Parathyroid adenoma (tissue), 2 donors: ENCODE measurements around the gene PIERCE2.
"Not testable (repeated sequence)": the region's sequence is repeated elsewhere in the genome, so short reads cannot be mapped to it uniquely, and the experiment has no call there.

Experiments
- H2AFZ ChIP-seq: fragments of 300-600 bp; sonication (generic); one replicate; pipeline ENCODE4 v1.7.0; 2017; ENCODE audit warnings: antibody characterized with exemption, mild to moderate bottlenecking
- H3K27ac ChIP-seq: fragments of 300-600 bp; sonication (generic); one replicate; pipeline ENCODE4 v1.7.0; 2017
- H3K27me3 ChIP-seq: fragments of 300-600 bp; sonication (generic); one replicate; pipeline ENCODE4 v1.7.0; 2017; ENCODE audit warnings: low read length; ENCODE audit not compliant: control insufficient read depth, insufficient read depth
- H3K36me3 ChIP-seq: fragments of 300-600 bp; sonication (generic); one replicate; pipeline ENCODE4 v1.7.0; 2017; ENCODE audit warnings: low read length; ENCODE audit not compliant: control insufficient read depth, insufficient read depth
- H3K4me1 ChIP-seq: fragments of 300-600 bp; sonication (generic); one replicate; pipeline ENCODE4 v1.7.0; 2017; ENCODE audit warnings: control low read depth
- H3K4me2 ChIP-seq: fragments of 300-600 bp; sonication (generic); one replicate; pipeline ENCODE4 v1.7.0; 2017; ENCODE audit warnings: low read length
- H3K4me3 ChIP-seq: fragments of 300-600 bp; sonication (generic); one replicate; pipeline ENCODE4 v1.7.0; 2017; ENCODE audit warnings: low read depth, low read length
- H3K79me2 ChIP-seq: fragments of 300-600 bp; sonication (generic); one replicate; pipeline ENCODE4 v1.7.0; 2017; ENCODE audit warnings: control low read depth
- H3K9ac ChIP-seq: fragments of 300-600 bp; sonication (generic); one replicate; pipeline ENCODE4 v1.7.0; 2017; ENCODE audit warnings: mild to moderate bottlenecking
- H3K9me3 ChIP-seq: fragments of 300-600 bp; sonication (generic); one replicate; pipeline ENCODE4 v1.7.0; 2017; ENCODE audit warnings: low read length; ENCODE audit not compliant: control insufficient read depth
- CTCF ChIP-seq: fragments of 300-600 bp; sonication (generic); IDR thresholded peaks from one replicate; pipeline ENCODE4 v1.7.0; 2017; ENCODE audit warnings: antibody characterized with exemption, mild to moderate bottlenecking
- donor health status: primary hyperparathyroidism.

PIERCE2 gene

GRCh38 chr15:55401786-55402246, 6.5 kb upstream of the PIERCE2 start:
- H3K36me3 ChIP-seq, result no peaks in the 10 kb centered on the region
- H3K4me2 ChIP-seq, result no peak overlapping the region
- H3K27me3 ChIP-seq, result no peaks in the 10 kb centered on the region
- H3K79me2 ChIP-seq, result peaks cover 20% of the 10 kb centered on the region
- no peak overlapping the region for H3K4me3 ChIP-seq
- no peaks in the 10 kb centered on the region for H3K9me3 ChIP-seq
- H3K27ac ChIP-seq, result no peak overlapping the region
- TF ChIP-seq CTCF, result no peak
- no peak overlapping the region for H3K9ac ChIP-seq
- H3K4me1 ChIP-seq, result no peaks in the 10 kb centered on the region
- no peak overlapping the region for H2AFZ ChIP-seq

GRCh38 chr15:55402707-55403106, 5.6 kb upstream of the PIERCE2 start:
- H3K4me3 ChIP-seq, result no peak overlapping the region
- no peak overlapping the region for H2AFZ ChIP-seq
- no peak overlapping the region for H3K9ac ChIP-seq
- no peaks in the 10 kb centered on the region for H3K9me3 ChIP-seq
- no peak for TF ChIP-seq CTCF
- H3K4me2 ChIP-seq, result no peak overlapping the region
- no peaks in the 10 kb centered on the region for H3K36me3 ChIP-seq
- H3K27me3 ChIP-seq, result no peaks in the 10 kb centered on the region
- no peak overlapping the region for H3K27ac ChIP-seq
- peaks cover 22% of the 10 kb centered on the region for H3K79me2 ChIP-seq
- no peaks in the 10 kb centered on the region for H3K4me1 ChIP-seq

- no peak overlapping the region for H3K27ac ChIP-seq
- TF ChIP-seq CTCF, result no peak
- H3K4me3 ChIP-seq, result no peak overlapping the region
- peaks cover 19% of the 10 kb centered on the region for H3K79me2 ChIP-seq
- H2AFZ ChIP-seq, result no peak overlapping the region
- H3K27me3 ChIP-seq, result no peaks in the 10 kb centered on the region
- H3K4me1 ChIP-seq, result no peaks in the 10 kb centered on the region
- H3K4me2 ChIP-seq, result no peak overlapping the region
- no peak overlapping the region for H3K9ac ChIP-seq
- no peaks in the 10 kb centered on the region for H3K9me3 ChIP-seq
- H3K36me3 ChIP-seq, result no peaks in the 10 kb centered on the region
Observed at GRCh38 chr15:55403531-55403930, 4.8 kb upstream of the PIERCE2 start.

GRCh38 chr15:55407498-55408011, 740 bp upstream of the PIERCE2 start:
- Histone ChIP-seq H3K4me3 (peak overlapping the region; percentile 87), H3K9me3 (no peaks in the 10 kb centered on the region), H3K27me3 (no peaks in the 10 kb centered on the region), H3K4me2 (peak overlapping the region; percentile 96), H3K79me2 (peaks cover 8% of the 10 kb centered on the region), H3K4me1 (no peaks in the 10 kb centered on the region), H3K9ac (peak overlapping the region; percentile 14), H2AFZ (peak overlapping the region; percentile 91), H3K27ac (peak overlapping the region; percentile 82), H3K36me3 (no peaks in the 10 kb centered on the region)
- no peak for TF ChIP-seq CTCF

- Histone ChIP-seq H3K27ac (peak overlapping the region; percentile 63), H3K4me2 (peak overlapping the region; percentile 96), H2AFZ (peak overlapping the region; percentile 91), H3K4me3 (peak overlapping the region; percentile 87)
- not testable (repeated sequence) for H3K27me3 ChIP-seq, H3K79me2 ChIP-seq, H3K36me3 ChIP-seq, H3K4me1 ChIP-seq, H3K9ac ChIP-seq, H3K9me3 ChIP-seq
Observed at GRCh38 chr15:55408976-55409375, 681 bp downstream of the PIERCE2 start.

GRCh38 chr15:55417678-55418077, 9.4 kb downstream of the PIERCE2 start:
- H3K4me3 ChIP-seq, H3K79me2 ChIP-seq, H3K27me3 ChIP-seq, H3K27ac ChIP-seq, H2AFZ ChIP-seq, H3K4me1 ChIP-seq, H3K36me3 ChIP-seq, H3K4me2 ChIP-seq, H3K9ac ChIP-seq, H3K9me3 ChIP-seq: not testable (repeated sequence)
